GM12875 (cell line): Measurements from ENCODE around the gene GYS1.

Source experiments
- H3K4me3 ChIP-seq: one replicate; pipeline ENCODE4 v1.5.1; 2011; ENCODE audit warnings: low read depth, low read length, control low read depth
- TF ChIP-seq, protein P1 (sequence below): IDR thresholded peaks from 2 replicates; pipeline ENCODE4 v1.5.1; 2011; ENCODE audit warnings: low read depth, mild to moderate bottlenecking, control low read depth, inconsistent platforms, low read length, moderate library complexity, borderline replicate concordance; ENCODE audit not compliant: insufficient read depth

GYS1 gene

DNA sequence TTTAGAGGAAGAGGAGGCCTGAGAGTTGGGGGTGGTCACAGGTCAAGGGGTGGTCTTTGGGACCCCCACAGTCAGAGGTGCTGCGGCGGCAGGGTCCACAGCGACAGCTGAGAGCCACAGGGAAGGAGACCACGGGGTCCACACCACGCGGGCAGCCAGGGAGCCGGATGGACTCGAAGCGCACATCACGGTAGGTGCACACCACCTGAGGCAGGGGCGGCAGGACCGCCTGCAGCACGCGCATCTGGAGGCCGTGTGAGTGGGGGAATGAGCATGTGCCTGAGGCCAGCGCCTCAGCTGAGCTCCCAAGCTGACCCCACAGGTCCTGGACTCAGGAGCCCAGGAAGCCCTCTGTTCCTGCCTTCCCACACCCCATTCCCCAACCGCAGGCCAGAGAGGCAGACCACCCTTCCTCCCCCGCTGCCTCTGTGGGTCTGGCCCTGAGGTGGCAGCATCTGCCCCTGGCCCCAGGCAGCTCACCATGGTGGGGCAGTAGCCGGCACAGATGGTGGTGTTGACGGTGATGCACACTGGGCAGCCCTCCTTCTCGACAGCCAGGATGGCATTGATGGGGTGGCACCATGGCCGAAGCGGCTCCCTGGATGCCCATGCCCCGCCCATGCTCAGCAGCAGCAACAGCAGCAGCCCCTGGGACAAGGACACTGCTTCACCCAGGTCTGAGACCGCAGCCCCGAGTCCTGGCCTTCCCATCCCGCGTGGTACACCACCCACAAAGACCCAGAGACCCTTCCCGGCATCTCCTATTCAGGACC is 23.1 kb upstream of the GYS1 start:
- TF ChIP-seq, protein P1, sequence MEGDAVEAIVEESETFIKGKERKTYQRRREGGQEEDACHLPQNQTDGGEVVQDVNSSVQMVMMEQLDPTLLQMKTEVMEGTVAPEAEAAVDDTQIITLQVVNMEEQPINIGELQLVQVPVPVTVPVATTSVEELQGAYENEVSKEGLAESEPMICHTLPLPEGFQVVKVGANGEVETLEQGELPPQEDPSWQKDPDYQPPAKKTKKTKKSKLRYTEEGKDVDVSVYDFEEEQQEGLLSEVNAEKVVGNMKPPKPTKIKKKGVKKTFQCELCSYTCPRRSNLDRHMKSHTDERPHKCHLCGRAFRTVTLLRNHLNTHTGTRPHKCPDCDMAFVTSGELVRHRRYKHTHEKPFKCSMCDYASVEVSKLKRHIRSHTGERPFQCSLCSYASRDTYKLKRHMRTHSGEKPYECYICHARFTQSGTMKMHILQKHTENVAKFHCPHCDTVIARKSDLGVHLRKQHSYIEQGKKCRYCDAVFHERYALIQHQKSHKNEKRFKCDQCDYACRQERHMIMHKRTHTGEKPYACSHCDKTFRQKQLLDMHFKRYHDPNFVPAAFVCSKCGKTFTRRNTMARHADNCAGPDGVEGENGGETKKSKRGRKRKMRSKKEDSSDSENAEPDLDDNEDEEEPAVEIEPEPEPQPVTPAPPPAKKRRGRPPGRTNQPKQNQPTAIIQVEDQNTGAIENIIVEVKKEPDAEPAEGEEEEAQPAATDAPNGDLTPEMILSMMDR = no peak
- no peak overlapping the region for H3K4me3 ChIP-seq

DNA sequence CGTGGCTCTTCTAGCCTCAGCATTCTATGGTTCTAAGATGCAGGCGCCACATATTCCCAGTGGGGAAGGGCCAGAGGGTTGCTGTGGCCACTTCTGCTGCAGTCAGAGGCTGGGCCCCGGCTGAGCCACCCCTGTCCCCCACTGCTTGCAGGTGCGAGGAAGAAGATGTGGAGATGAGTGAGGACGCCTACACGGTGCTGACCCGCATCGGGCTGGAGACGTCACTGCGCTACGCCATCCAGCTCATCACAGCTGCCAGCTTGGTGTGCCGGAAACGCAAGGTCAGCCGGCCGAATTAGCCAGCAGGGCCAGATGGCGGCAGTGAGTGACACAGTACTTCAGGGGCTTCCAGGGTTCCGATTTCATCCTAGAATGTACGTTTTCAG is 21.8 kb upstream of the GYS1 start:
- no peak overlapping the region for H3K4me3 ChIP-seq
- TF ChIP-seq, protein P1 = no peak

DNA sequence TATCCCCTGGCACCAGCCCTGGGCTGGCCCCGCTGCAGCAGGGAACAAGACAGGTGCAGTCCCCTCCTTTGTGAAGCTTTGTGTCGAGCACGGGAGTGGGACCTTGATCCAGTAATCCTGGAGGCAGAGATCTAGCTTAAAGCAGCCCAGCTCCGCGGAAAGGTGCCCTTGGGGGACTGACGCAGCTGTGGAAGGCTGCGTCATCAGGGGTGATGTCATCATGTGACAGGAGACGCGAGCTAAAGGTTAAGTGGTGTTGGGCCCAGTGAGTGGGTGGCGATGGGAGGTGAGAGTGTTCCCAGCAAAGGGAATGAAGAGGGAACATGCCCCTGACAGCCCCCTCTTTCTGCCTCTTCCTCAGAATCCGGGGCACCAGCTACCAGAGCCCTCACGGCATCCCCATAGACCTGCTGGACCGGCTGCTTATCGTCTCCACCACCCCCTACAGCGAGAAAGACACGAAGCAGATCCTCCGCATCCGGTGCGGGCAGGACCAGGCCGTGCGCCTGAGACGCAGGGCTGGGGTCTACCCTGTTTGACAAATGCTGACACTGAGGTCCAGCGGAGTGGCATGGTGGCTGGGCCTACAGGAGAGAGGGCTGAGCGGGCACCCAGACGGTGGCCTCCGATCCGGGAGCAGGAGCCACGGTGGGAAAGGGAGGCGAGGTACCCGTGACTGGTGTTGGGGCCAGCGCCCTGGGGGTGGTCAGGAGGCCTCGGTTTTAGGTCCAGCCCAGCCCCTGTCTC is 21.2 kb upstream of the GYS1 start:
- TF ChIP-seq, protein P1 = no peak
- H3K4me3 ChIP-seq = no peak overlapping the region

DNA sequence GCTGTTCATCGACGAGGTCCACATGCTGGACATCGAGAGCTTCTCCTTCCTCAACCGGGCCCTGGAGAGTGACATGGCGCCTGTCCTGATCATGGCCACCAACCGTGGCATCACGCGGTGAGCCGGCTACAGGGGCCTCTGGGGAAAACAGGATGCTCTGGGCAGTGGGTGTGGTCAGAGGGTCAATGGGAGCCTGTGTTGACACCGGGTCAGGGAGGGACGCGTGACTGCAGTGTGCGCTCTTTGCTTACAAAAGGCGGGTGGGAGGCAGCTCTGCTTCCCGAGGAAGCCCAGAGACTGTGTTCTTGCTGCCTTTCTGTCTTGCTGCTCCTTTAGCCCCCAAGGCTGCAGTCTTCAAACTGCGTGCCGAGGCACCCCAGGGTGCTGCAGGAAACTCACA is 18.1 kb upstream of the GYS1 start:
- TF ChIP-seq, protein P1 = no peak

DNA sequence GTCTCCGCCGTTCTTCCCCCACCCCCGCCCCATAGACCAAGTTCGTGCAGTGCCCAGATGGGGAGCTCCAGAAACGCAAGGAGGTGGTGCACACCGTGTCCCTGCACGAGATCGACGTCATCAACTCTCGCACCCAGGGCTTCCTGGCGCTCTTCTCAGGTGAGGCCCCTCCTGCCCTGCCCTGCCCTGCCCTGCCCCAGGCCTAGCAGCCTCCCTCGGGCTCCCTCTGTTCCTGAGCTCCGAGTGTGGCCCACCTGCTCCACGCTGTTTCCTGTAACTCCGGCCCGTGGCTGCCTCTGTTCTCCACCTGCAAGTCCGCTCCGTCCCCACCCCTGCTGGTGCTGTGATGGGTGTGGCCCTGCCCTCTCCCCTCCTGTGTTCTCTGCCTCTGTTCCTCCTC is 17.3 kb upstream of the GYS1 start:
- TF ChIP-seq, protein P1 = no peak
- no peak overlapping the region for H3K4me3 ChIP-seq

More for the DNA sequence above, 18.1 kb upstream of the GYS1 start:
- no peak overlapping the region for H3K4me3 ChIP-seq

DNA sequence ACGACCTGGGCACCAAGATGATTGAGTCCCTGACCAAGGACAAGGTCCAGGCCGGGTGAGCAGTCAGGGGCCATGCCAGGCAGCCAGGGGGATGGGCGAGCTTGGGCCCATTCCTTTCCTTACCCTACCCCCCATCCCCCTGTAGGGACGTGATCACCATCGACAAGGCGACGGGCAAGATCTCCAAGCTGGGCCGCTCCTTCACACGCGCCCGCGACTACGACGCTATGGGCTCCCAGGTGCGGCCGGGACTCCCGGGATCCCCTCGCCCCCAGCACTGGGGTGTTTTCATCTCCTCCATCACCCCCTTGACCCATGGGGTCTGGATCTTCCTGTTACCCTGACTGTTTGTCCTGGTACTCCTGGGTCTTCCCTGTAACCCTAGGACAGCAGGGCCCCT is 16.7 kb upstream of the GYS1 start:
- TF ChIP-seq, protein P1 = no peak
- no peak overlapping the region for H3K4me3 ChIP-seq

DNA sequence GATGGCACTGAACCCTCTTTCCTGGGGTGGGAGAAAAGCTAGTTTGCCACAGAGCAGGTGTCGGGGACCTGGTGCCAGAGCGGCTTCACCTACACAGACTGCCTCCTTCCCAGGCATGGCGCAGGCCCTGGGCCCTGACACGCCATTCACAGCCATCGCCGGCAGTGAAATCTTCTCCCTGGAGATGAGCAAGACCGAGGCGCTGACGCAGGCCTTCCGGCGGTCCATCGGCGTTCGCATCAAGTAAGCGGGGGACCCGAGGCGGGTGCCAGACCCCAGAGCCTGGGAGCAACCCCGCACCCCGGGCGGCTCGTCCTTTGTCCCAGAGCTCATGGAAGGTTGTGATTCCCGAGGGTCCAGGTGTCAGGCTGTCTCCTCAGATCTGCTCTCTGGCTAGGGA is 13.8 kb upstream of the GYS1 start:
- no peak overlapping the region for H3K4me3 ChIP-seq
- TF ChIP-seq, protein P1 = no peak
